Colonic mucosa (tissue), 4 donors: Measurements from ENCODE around the gene CABP7. TPM values are rescaled to one million over a fixed set of nuclear protein-coding genes. Genes with fewer than 3 reads are reported as not detected.

Source experiments
- DNase-seq: peaks from one replicate; pipeline ENCODE4 v3.0.0-alpha.2; 2020
- H3K27ac ChIP-seq: fragments of 200-600 bp; one replicate; pipeline ENCODE4 v1.8.0; 2021
- H3K27me3 ChIP-seq: fragments of 200-600 bp; one replicate; pipeline ENCODE4 v1.8.0; 2021
- H3K36me3 ChIP-seq: fragments of 200-600 bp; one replicate; pipeline ENCODE4 v1.8.0; 2021
- H3K4me1 ChIP-seq: fragments of 200-600 bp; one replicate; pipeline ENCODE4 v1.8.0; 2021; ENCODE audit warnings: mild to moderate bottlenecking
- H3K4me3 ChIP-seq: fragments of 200-600 bp; one replicate; pipeline ENCODE4 v1.8.0; 2021
- H3K9ac ChIP-seq, 2 donors: one replicate each; pipeline ENCODE4 v1.7.0; 2013; ENCODE audit warnings: control low read depth in 2 of 2, low read depth in 2 of 2, low read length in 2 of 2
- H3K9me3 ChIP-seq: fragments of 200-600 bp; one replicate; pipeline ENCODE4 v1.8.0; 2021
- CTCF ChIP-seq: fragments of 200-600 bp; IDR thresholded peaks from one replicate; pipeline ENCODE4 v1.8.0; 2022; ENCODE audit warnings: antibody characterized with exemption, mild to moderate bottlenecking
- intact Hi-C: fragments of 100-400 bp; cut with DNase I; formaldehyde crosslinking; loops from one replicate; pipeline ENCODE4 v1.14.1; 2022
- total RNA-seq, 2 donors: library from RNA; stranded (reverse); fragmentation: NEBNext Ultra II Directional in 1 of 2; extraction: Animal tissue kit (Norgen Biotek cat#: 25700) in 1 of 2; gene quantifications; one replicate each; pipeline ENCODE4 v1.2.1, GENCODE V29; 2021
- donor health status: healthy.
- donor health status: DM: no; HTN: no; CAD: no.
- donor health status: DM: no; HTN: no; CAD: no.

Gene CABP7
- total RNA-seq, 2 donors from 2014 or later = 0.50 TPM; not detected in 1

DNA sequence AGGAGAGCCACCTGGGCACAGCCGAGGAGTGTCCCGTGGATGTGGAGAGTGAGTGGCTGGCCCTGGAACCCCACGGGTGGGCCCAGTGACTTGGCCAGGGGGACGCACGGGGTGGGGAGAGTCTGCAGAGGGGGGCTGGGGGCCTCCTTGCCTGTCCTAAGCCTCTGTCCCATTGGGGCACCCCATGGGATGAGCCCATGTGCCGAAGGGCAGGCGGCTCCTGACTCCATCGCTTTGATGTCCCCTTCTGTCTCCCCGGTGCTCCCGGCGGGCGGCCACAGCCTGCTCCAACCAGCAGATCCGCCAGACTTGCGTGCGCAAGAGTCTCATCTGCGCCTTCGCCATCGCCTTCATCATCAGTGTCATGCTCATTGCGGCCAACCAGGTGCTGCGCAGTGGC, 9.4 kb downstream of the CABP7 start:
- no peak overlapping the region for H3K4me3 ChIP-seq
- peaks cover 7% of the 10 kb centered on the region for H3K4me1 ChIP-seq
- no peak for DNase-seq
- no peak overlapping the region for H3K27ac ChIP-seq
- TF ChIP-seq CTCF = no peak
- intact Hi-C loops = no loop called here
- H3K9me3 ChIP-seq = no peaks in the 10 kb centered on the region
- H3K36me3 ChIP-seq = no peaks in the 10 kb centered on the region
- no peaks in the 10 kb centered on the region for H3K27me3 ChIP-seq
- no peak overlapping the region for H3K9ac ChIP-seq

DNA sequence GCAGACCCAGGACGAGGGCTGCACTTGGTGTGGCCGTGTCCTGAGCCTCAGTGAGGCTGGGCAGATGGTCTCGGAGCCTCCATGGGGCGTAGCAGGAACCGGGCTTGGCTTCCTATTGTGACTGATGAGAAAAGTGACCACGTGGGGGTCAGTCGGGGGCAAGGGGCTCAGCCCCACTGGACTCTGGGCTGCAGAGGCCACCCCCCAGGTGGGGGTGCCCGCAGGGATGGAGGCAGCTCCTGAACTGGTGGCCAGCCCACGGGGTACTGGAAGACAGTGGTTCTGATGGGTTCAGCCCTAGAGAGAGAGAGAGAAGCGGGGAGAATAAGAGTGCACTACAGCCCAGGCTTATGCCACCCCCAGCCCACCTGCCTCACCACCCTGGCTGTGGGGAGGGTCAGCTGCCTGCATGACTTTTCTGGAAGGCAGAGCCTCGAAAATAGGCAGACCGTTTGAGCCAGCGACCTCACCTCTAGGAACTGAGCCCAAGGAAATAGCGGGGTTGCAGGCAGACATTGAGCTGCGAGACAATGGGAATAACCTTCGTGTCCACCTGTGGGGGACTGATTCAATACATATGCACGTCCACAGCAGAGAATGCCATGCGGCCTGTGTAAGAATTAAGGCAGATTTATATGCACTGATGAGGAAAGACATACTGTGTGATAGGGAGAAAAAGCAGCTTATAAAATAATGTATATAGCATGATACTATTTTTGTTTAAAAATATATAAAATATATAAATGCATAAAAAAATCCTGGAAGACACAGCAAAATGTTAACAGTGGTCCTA, 11.5 kb downstream of the CABP7 start:
- H3K27ac ChIP-seq = no peak overlapping the region
- peaks cover 7% of the 10 kb centered on the region for H3K4me1 ChIP-seq
- TF ChIP-seq CTCF = no peak
- H3K4me3 ChIP-seq = no peak overlapping the region
- H3K27me3 ChIP-seq = no peaks in the 10 kb centered on the region
- no peaks in the 10 kb centered on the region for H3K36me3 ChIP-seq
- no peak for DNase-seq
- H3K9ac ChIP-seq = no peak overlapping the region
- H3K9me3 ChIP-seq = no peaks in the 10 kb centered on the region
- intact Hi-C loops = no loop called here

GRCh38 chr22:29732883-29733282, 13.1 kb downstream of the CABP7 start:
- intact Hi-C loops = no loop called here
- Histone ChIP-seq H3K4me3 (no peak overlapping the region), H3K27me3 (no peaks in the 10 kb centered on the region), H3K9me3 (no peaks in the 10 kb centered on the region), H3K9ac (no peak overlapping the region), H3K36me3 (no peaks in the 10 kb centered on the region), H3K27ac (no peak overlapping the region), H3K4me1 (peaks cover 7% of the 10 kb centered on the region)
- no peak for TF ChIP-seq CTCF
- DNase-seq = no peak

DNA sequence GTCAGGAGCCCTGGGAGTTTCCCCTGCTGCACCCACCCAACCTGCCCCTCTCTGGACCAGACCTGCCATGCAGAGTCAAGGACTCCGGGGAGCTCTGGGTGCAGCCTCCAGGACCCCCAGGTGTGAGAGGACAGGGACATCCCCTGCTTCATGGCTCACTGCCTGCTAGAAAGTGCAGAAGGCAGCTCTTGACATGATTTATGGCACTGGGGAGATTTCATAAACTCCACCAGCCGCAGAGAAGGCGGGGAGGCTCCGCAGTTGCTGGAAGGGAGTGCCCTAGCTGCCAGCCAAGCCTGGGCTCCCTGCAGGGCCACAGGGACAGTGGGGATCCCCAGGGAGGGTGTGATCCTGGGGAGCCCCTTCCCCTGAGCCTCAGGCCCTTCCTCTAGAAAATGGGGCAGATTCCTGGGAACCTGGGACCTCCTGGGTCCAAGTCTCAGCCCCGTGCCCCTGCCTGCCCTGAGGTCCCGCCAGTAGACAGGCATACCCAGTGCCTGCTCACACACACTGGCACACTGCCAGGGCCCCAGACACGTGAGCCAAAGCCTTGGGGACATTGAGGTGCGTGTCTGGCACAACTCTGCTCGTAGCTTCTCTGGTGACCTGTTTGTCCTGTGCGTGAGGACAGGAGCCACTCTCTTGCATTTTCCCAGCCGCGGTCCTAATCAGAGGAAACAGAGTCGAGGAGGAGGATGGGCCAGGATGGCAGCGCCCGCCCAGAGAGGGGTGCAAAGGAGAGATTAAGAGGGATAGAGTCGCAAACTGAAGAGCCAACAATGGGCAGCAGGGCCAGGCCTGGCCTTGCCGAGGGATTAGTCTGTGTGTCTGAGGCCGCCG, 13.8 kb downstream of the CABP7 start:
- DNase-seq = peak; percentile 39
- Histone ChIP-seq H3K9me3 (no peaks in the 10 kb centered on the region), H3K9ac (no peak overlapping the region), H3K4me1 (peaks cover 7% of the 10 kb centered on the region), H3K4me3 (no peak overlapping the region), H3K27ac (no peak overlapping the region), H3K36me3 (no peaks in the 10 kb centered on the region), H3K27me3 (no peaks in the 10 kb centered on the region)
- no peak for TF ChIP-seq CTCF
- intact Hi-C loops = no loop called here

DNA sequence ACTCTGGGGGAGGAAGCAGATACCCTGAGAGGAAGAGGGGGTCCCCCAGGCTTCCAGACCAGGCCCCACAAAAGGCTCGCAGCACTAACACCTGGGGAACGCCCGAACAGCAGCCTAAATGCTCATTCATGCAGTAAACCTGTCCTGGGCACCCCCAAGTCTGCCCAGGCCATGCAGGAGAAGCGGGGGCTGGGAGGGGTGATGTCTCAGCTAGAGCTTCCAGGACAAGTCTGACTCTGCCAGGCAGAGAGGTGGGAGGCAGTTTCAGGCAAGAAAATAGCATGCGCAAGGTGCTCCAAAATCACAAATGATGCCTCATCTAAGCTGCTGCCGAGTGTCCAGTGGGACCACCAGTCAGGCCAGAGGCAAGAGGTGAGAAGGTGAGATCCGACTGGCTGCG, 14.6 kb downstream of the CABP7 start:
- Histone ChIP-seq H3K4me1 (peaks cover 7% of the 10 kb centered on the region), H3K9ac (no peak overlapping the region), H3K27ac (no peak overlapping the region), H3K36me3 (no peaks in the 10 kb centered on the region), H3K4me3 (no peak overlapping the region), H3K27me3 (no peaks in the 10 kb centered on the region), H3K9me3 (no peaks in the 10 kb centered on the region)
- no peak for DNase-seq
- no peak for TF ChIP-seq CTCF
- intact Hi-C loops = no loop called here
